HCT116 (cell line): ENCODE measurements around the gene SAMHD1. TPM values are rescaled to one million over a fixed set of nuclear protein-coding genes. Genes with fewer than 3 reads are reported as not detected.

ENCODE experiments used
- ATAC-seq: fragments of 200-7000 bp; cut with Tn5 transposase; 2 replicates; pipeline ENCODE4 v1.9.1; 2020; ENCODE audit warnings: mild to moderate bottlenecking, moderate library complexity
- BruUV-seq: library from RNA; stranded (reverse); fragments of 400-500 nt; replicated peaks from 2 replicates; lab custom pipeline; 2021; lab: Mats Ljungman, UMichigan
- CTCF ChIA-PET: fragments of 300-600 bp; sonication (Branson Sonifier 250); formaldehyde crosslinking; loops from one replicate; lab custom pipeline; 2021; ENCODE audit warnings: antibody characterized with exemption; lab: Charles Lee
- POLR2A ChIA-PET: fragments of 300-600, 350-600 bp; sonication (Branson Sonifier 250); formaldehyde crosslinking; loops from one replicate; lab custom pipeline; 2021; ENCODE audit warnings: antibody characterized with exemption; lab: Charles Lee
- RAD21 ChIA-PET, 2 experiments: fragments of 300-600 bp; sonication (Branson Sonifier 250); formaldehyde crosslinking; loops; one replicate each; lab custom pipeline; 2023; ENCODE audit warnings: low total read pairs in 2 of 2; ENCODE audit not compliant: uncharacterized antibody in 2 of 2, unreplicated experiment in 2 of 2, low non-redundant PET in 1 of 2; lab: Charles Lee
- DNase-seq: peaks from one replicate; pipeline ENCODE4 v3.0.0-alpha.2; 2010; ENCODE audit warnings: low read depth, low spot score
- H2AFZ ChIP-seq: fragments of 200-600 bp; shearing (Covaris generic), sonication (generic); 2 replicates; pipeline ENCODE4 v1.6.1; 2017; ENCODE audit warnings: low read depth, mixed run types, mixed read lengths, antibody characterized with exemption, low read length; ENCODE audit not compliant: poor library complexity, severe bottlenecking
- H3K27ac ChIP-seq: 2 replicates; pipeline ENCODE4 v1.5.1; 2012; ENCODE audit warnings: low read depth, low read length
- H3K27me3 ChIP-seq: fragments of 200-600 bp; sonication (generic); 2 replicates; pipeline ENCODE4 v1.6.1; 2016; ENCODE audit warnings: mixed run types, low read length, mixed read lengths; ENCODE audit not compliant: insufficient read depth
- H3K36me3 ChIP-seq, 2 experiments: fragments of 200-500 bp in 1 of 2; fragments of 200-600 bp in 1 of 2; sonication (Bioruptor generic) in 1 of 2; sonication (generic) in 1 of 2; 2 replicates each; pipeline versions ENCODE4 v1.5.1 to v1.6.1; 2014 to 2016; ENCODE audit warnings: low read length in 2 of 2, inconsistent platforms in 1 of 2, mixed read lengths in 1 of 2, mixed run types in 1 of 2; ENCODE audit not compliant: insufficient read depth in 2 of 2, control insufficient read depth in 1 of 2
- H3K4me1 ChIP-seq, 2 experiments: fragments of 200-600 bp in 1 of 2; sonication (generic) in 1 of 2; 2 replicates each; pipeline versions ENCODE4 v1.5.1 to v1.6.1; 2012 to 2017; ENCODE audit warnings: low read length in 2 of 2, inconsistent platforms in 1 of 2, mild to moderate bottlenecking in 1 of 2, mixed read lengths in 1 of 2, mixed run types in 1 of 2, moderate library complexity in 1 of 2; ENCODE audit not compliant: insufficient read depth in 2 of 2, control insufficient read depth in 1 of 2
- H3K4me2 ChIP-seq: fragments of 200-600 bp; sonication (generic); 2 replicates; pipeline ENCODE4 v1.6.1; 2017; ENCODE audit warnings: mixed run types, low read length, mixed read lengths
- H3K4me3 ChIP-seq, 2 experiments: fragments of 200-600 bp in 1 of 2; sonication (generic) in 1 of 2; replicated peaks in 1 of 2; 2 replicates each; pipeline ENCODE4 v1.5.1; 2011 to 2016; ENCODE audit warnings: low read length in 2 of 2, control low read depth in 1 of 2, low read depth in 1 of 2, mild to moderate bottlenecking in 1 of 2, mixed read lengths in 1 of 2, mixed run types in 1 of 2
- H3K79me2 ChIP-seq: fragments of 200-600 bp; sonication (generic); 2 replicates; pipeline ENCODE4 v1.6.1; 2017; ENCODE audit warnings: mild to moderate bottlenecking, mixed run types, low read length, moderate library complexity, mixed read lengths; ENCODE audit not compliant: insufficient read depth
- H3K9ac ChIP-seq: fragments of 200-600 bp; sonication (generic); 2 replicates; pipeline ENCODE4 v1.6.1; 2016; ENCODE audit warnings: low read length, mixed read lengths
- H3K9me2 ChIP-seq: fragments of 200-600 bp; sonication (generic), shearing (Covaris generic); 2 replicates; pipeline ENCODE4 v1.6.1; 2017; ENCODE audit warnings: mixed run types, mild to moderate bottlenecking, moderate library complexity; ENCODE audit not compliant: insufficient read depth
- H3K9me3 ChIP-seq, 2 experiments: fragments of 200-500 bp in 1 of 2; fragments of 200-600 bp in 1 of 2; sonication (Bioruptor generic) in 1 of 2; sonication (generic) in 1 of 2; 2 replicates each; pipeline ENCODE4 v1.6.1; 2014 to 2017; ENCODE audit warnings: low read length in 2 of 2, mixed read lengths in 2 of 2, inconsistent platforms in 1 of 2, low read depth in 1 of 2, mild to moderate bottlenecking in 1 of 2, mixed run types in 1 of 2, moderate library complexity in 1 of 2; ENCODE audit not compliant: control insufficient read depth in 1 of 2, insufficient read depth in 1 of 2
- H4K20me1 ChIP-seq: fragments of 200-600 bp; sonication (generic), shearing (Covaris generic); 2 replicates; pipeline ENCODE4 v1.6.1; 2017; ENCODE audit warnings: mixed run types, mild to moderate bottlenecking, moderate library complexity; ENCODE audit not compliant: insufficient read depth
- CBX3 ChIP-seq: IDR thresholded peaks from 2 replicates; pipeline ENCODE4 v1.6.1; 2012; ENCODE audit warnings: low read depth
- CEBPB ChIP-seq: IDR thresholded peaks from 2 replicates; pipeline ENCODE4 v1.6.1; 2012; ENCODE audit warnings: low read depth
- EZH2phosphoT487 ChIP-seq: fragments of 200-600 bp; IDR thresholded peaks from 2 replicates; pipeline ENCODE4 v1.6.1; 2018; ENCODE audit warnings: antibody characterized with exemption, borderline replicate concordance
- JUND ChIP-seq: IDR thresholded peaks from 2 replicates; pipeline ENCODE4 v1.6.1; 2012
- POLR2AphosphoS5 ChIP-seq: IDR thresholded peaks from 2 replicates; pipeline ENCODE4 v1.6.1; 2011; ENCODE audit warnings: mild to moderate bottlenecking, low read depth, low read length, moderate library complexity
- SP1 ChIP-seq: IDR thresholded peaks from 2 replicates; pipeline ENCODE4 v1.6.1; 2012; ENCODE audit warnings: low read depth
- SRF ChIP-seq: IDR thresholded peaks from 2 replicates; pipeline ENCODE4 v1.6.1; 2012; ENCODE audit warnings: low read depth
- TCF7L2 ChIP-seq: IDR thresholded peaks from 2 replicates; pipeline ENCODE4 v1.7.0; 2011; ENCODE audit warnings: borderline replicate concordance, inconsistent platforms; ENCODE audit not compliant: insufficient read depth, insufficient read length; ENCODE audit errors: extremely low read depth
- YY1 ChIP-seq: IDR thresholded peaks from 2 replicates; pipeline ENCODE4 v1.6.1; 2011; ENCODE audit warnings: low read length, low read depth, moderate library complexity, mild to moderate bottlenecking; ENCODE audit not compliant: insufficient replicate concordance; ENCODE audit errors: extremely low read depth
- ZFX ChIP-seq: fragments of 450-650 bp; IDR thresholded peaks from 2 replicates; pipeline ENCODE4 v1.6.1; 2017
- ZNF274 ChIP-seq: fragments of 200-500 bp; sonication (Bioruptor generic); IDR thresholded peaks from 2 replicates; pipeline ENCODE4 v1.6.1; 2014; ENCODE audit warnings: mild to moderate bottlenecking, low read depth, low read length, inconsistent platforms
- intact Hi-C: fragments of 100-400 bp; cut with micrococcal nuclease; formaldehyde crosslinking; loops from 2 replicates; pipeline ENCODE4 v1.10.0; 2022
- total RNA-seq: library from RNA; stranded (reverse); gene quantifications from one replicate; pipeline ENCODE4 v1.2.1, GENCODE V29; 2021; ENCODE audit not compliant: unreplicated experiment
- TF ChIP-seq, protein P1 (sequence below): IDR thresholded peaks from 2 replicates; pipeline ENCODE4 v1.6.1; 2012
- TF ChIP-seq, protein P2 (sequence below): IDR thresholded peaks from 2 replicates; pipeline ENCODE4 v1.6.1; 2012; ENCODE audit warnings: low read depth
- TF ChIP-seq, protein P3 (sequence below): IDR thresholded peaks from 2 replicates; pipeline ENCODE4 v1.6.1; 2011; ENCODE audit warnings: mild to moderate bottlenecking, low read length, moderate library complexity; ENCODE audit not compliant: insufficient replicate concordance; ENCODE audit errors: extremely low read depth
- TF ChIP-seq, protein P4 (sequence below), 3 experiments: fragments of 200-600 bp in 1 of 3; sonication (generic) in 1 of 3; IDR thresholded peaks in 2 of 3; conservative IDR thresholded peaks in 1 of 3; 2 replicates each; pipeline ENCODE4 v1.5.1; 2012 to 2017; ENCODE audit warnings: low read depth in 2 of 3, low read length in 2 of 3, antibody characterized with exemption in 1 of 3, borderline replicate concordance in 1 of 3, control low read depth in 1 of 3, mild to moderate bottlenecking in 1 of 3, mixed read lengths in 1 of 3, mixed run types in 1 of 3, moderate library complexity in 1 of 3; ENCODE audit not compliant: insufficient read depth in 1 of 3

The SAMHD1 gene
- total RNA-seq, 1 experiment from 2014 or later, result 21.4 TPM

DNA sequence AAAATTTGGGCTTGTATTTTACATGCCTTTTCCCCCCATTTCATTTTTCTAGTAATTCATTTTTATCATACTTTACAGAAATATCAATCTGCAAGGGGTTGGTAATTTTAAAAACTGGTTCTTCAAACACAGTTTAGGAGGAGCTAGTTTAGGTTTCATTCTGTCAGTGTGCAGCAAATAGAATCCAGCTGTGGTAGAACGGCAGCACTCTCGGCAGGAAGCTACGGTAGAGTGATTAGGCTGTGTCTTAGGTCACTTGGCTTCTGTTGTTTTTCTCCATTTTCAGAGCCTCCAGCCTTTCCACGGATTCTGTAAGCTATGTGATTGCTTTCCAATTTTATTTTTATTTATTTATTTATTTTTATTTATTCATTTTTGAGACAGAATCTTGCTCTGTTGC lies 42.9 kb downstream of the SAMHD1 start:
- CTCF ChIA-PET, result interaction anchor here (1.5 kb wide), 1 partner anchor 11 kb away, joined by 4 read pairs; no protein-coding TSS in a partner anchor
- POLR2A ChIA-PET, result no interaction called here
- Histone ChIP-seq H3K9me2 (no peaks in the 10 kb centered on the region), H4K20me1 (no peaks in the 10 kb centered on the region), H3K4me2 (no peak overlapping the region), H3K36me3 (no peaks in the 10 kb centered on the region; a peak in 1 of 4 replicates)
- DNase-seq, result no peak
- no peak for TF ChIP-seq YY1
- no peak for TF ChIP-seq EZH2phosphoT487
- TF ChIP-seq ZNF274, result no peak
- no peak for TF ChIP-seq CEBPB
- no peak for TF ChIP-seq JUND
- no peak for TF ChIP-seq SP1
- TF ChIP-seq ZFX, result no peak
- TF ChIP-seq, protein P1, sequence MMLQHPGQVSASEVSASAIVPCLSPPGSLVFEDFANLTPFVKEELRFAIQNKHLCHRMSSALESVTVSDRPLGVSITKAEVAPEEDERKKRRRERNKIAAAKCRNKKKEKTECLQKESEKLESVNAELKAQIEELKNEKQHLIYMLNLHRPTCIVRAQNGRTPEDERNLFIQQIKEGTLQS, result no peak
- TF ChIP-seq, protein P2, sequence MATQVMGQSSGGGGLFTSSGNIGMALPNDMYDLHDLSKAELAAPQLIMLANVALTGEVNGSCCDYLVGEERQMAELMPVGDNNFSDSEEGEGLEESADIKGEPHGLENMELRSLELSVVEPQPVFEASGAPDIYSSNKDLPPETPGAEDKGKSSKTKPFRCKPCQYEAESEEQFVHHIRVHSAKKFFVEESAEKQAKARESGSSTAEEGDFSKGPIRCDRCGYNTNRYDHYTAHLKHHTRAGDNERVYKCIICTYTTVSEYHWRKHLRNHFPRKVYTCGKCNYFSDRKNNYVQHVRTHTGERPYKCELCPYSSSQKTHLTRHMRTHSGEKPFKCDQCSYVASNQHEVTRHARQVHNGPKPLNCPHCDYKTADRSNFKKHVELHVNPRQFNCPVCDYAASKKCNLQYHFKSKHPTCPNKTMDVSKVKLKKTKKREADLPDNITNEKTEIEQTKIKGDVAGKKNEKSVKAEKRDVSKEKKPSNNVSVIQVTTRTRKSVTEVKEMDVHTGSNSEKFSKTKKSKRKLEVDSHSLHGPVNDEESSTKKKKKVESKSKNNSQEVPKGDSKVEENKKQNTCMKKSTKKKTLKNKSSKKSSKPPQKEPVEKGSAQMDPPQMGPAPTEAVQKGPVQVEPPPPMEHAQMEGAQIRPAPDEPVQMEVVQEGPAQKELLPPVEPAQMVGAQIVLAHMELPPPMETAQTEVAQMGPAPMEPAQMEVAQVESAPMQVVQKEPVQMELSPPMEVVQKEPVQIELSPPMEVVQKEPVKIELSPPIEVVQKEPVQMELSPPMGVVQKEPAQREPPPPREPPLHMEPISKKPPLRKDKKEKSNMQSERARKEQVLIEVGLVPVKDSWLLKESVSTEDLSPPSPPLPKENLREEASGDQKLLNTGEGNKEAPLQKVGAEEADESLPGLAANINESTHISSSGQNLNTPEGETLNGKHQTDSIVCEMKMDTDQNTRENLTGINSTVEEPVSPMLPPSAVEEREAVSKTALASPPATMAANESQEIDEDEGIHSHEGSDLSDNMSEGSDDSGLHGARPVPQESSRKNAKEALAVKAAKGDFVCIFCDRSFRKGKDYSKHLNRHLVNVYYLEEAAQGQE, result no peak
- no peak for TF ChIP-seq SRF
- TF ChIP-seq, protein P3, sequence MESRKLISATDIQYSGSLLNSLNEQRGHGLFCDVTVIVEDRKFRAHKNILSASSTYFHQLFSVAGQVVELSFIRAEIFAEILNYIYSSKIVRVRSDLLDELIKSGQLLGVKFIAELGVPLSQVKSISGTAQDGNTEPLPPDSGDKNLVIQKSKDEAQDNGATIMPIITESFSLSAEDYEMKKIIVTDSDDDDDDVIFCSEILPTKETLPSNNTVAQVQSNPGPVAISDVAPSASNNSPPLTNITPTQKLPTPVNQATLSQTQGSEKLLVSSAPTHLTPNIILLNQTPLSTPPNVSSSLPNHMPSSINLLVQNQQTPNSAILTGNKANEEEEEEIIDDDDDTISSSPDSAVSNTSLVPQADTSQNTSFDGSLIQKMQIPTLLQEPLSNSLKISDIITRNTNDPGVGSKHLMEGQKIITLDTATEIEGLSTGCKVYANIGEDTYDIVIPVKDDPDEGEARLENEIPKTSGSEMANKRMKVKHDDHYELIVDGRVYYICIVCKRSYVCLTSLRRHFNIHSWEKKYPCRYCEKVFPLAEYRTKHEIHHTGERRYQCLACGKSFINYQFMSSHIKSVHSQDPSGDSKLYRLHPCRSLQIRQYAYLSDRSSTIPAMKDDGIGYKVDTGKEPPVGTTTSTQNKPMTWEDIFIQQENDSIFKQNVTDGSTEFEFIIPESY, result no peak
- no peak for TF ChIP-seq TCF7L2
- TF ChIP-seq, protein P4, sequence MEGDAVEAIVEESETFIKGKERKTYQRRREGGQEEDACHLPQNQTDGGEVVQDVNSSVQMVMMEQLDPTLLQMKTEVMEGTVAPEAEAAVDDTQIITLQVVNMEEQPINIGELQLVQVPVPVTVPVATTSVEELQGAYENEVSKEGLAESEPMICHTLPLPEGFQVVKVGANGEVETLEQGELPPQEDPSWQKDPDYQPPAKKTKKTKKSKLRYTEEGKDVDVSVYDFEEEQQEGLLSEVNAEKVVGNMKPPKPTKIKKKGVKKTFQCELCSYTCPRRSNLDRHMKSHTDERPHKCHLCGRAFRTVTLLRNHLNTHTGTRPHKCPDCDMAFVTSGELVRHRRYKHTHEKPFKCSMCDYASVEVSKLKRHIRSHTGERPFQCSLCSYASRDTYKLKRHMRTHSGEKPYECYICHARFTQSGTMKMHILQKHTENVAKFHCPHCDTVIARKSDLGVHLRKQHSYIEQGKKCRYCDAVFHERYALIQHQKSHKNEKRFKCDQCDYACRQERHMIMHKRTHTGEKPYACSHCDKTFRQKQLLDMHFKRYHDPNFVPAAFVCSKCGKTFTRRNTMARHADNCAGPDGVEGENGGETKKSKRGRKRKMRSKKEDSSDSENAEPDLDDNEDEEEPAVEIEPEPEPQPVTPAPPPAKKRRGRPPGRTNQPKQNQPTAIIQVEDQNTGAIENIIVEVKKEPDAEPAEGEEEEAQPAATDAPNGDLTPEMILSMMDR (IDR thresholded peaks at IDR 0.05 in 2 of 3, conservative IDR thresholded peaks at IDR 0.05 in 1 of 3; ENCODE audit: borderline replicate concordance in 1 of 3, insufficient read depth in 1 of 3, low read depth in 2 of 3, low read length in 2 of 3), result no peak
- no peak for TF ChIP-seq CBX3
- no peak for TF ChIP-seq POLR2AphosphoS5
- TF ChIP-seq, all 23 proteins: peak for 0
- ATAC-seq, result no peak
- BruUV-seq, result no TSS peak
- H3K4me3 ChIP-seq, result no peak overlapping the region
- H3K27ac ChIP-seq, result no peak overlapping the region
- no peaks in the 10 kb centered on the region for H3K27me3 ChIP-seq
- H3K9ac ChIP-seq, result no peak overlapping the region
- no peaks in the 10 kb centered on the region for H3K79me2 ChIP-seq
- H2AFZ ChIP-seq, result no peak overlapping the region
- H3K4me1 ChIP-seq, result no peaks in the 10 kb centered on the region
- H3K9me3 ChIP-seq, result no peaks in the 10 kb centered on the region
- intact Hi-C loops, result no loop called here
- RAD21 ChIA-PET, result no interaction called here
